Right lobe of liver (tissue), 6 donors: ENCODE results near the gene SKIDA1. TPM values are rescaled to one million over a fixed set of nuclear protein-coding genes. Genes with fewer than 3 reads are reported as not detected.

Source experiments
- ATAC-seq, 4 donors: fragments of 200-7000 bp; cut with Tn5 transposase; one replicate each; pipeline ENCODE4 v1.9.1; 2020; ENCODE audit warnings: mild to moderate bottlenecking in 4 of 4, moderate library complexity in 4 of 4
- DNase-seq, 3 donors: peaks; one replicate each; pipeline ENCODE4 v3.0.0-alpha.2; 2020
- H3K27ac ChIP-seq, 3 donors: fragments of 200-600 bp; one replicate each; pipeline ENCODE4 v1.8.0; 2022
- H3K27me3 ChIP-seq, 2 donors: fragments of 200-600 bp; one replicate each; pipeline ENCODE4 v1.8.0; 2022
- H3K36me3 ChIP-seq, 4 donors: fragments of 200-600 bp; sonication (generic) in 1 of 4; one replicate each; pipeline versions ENCODE4 v1.5.1 to v1.8.0; 2017 to 2022; ENCODE audit warnings: control low read depth in 1 of 4
- H3K4me1 ChIP-seq, 4 donors: fragments of 200-600 bp; sonication (generic) in 1 of 4; one replicate each; pipeline versions ENCODE4 v1.5.1 to v1.8.0; 2017 to 2022; ENCODE audit warnings: control low read depth in 1 of 4
- H3K4me3 ChIP-seq, 3 donors: fragments of 200-600 bp; one replicate each; pipeline ENCODE4 v1.8.0; 2022
- H3K9me3 ChIP-seq, 4 donors: fragments of 200-600 bp; sonication (generic) in 1 of 4; one replicate each; pipeline versions ENCODE4 v1.5.1 to v1.8.0; 2017 to 2022; ENCODE audit warnings: control low read depth in 1 of 4
- CTCF ChIP-seq, 4 donors: fragments of 200-600 bp in 3 of 4; fragments of 450-650 bp in 1 of 4; IDR thresholded peaks; one replicate each; pipeline versions ENCODE4 v1.5.1 to v1.8.0; 2016 to 2022; ENCODE audit warnings: antibody characterized with exemption in 4 of 4, mild to moderate bottlenecking in 2 of 4
- POLR2A ChIP-seq: fragments of 450-650 bp; IDR thresholded peaks from one replicate; pipeline ENCODE4 v1.6.1; 2017; ENCODE audit warnings: antibody characterized with exemption, mild to moderate bottlenecking
- WGBS: methylation state at CpG from one replicate; pipeline ENCODE4 v1.1.6; 2018; ENCODE audit warnings: low coverage, low lambda C conversion rate; ENCODE audit not compliant: insufficient coverage; ENCODE audit errors: missing lambda C conversion rate; 5-methylcytosine and 5-hydroxymethylcytosine counted together
- intact Hi-C, 2 donors: fragments of 100-400 bp; cut with DNase I; formaldehyde crosslinking; loops; one replicate each; pipeline versions ENCODE4 v1.11.2 to v1.14.1; 2022
- total RNA-seq, 6 experiments: library from RNA; depleted of rRNA in 2 of 6; stranded (reverse); fragments of >200 nt in 2 of 6; fragmentation: NEBNext Ultra II Directional in 3 of 6; extraction: Animal tissue kit (Norgen Biotek cat#: 25700) in 3 of 6; gene quantifications; one replicate each; pipeline versions ENCODE4 v1.1.0 to v1.2.4, GENCODE V29; 2016 to 2023
- donor health status: DM: no; HTN: yes; CAD: no.
- donor health status: DM: no; HTN: no; CAD: no.
- donor health status: DM: no; HTN: no; CAD: no.
- donor health status: DM: no; HTN: yes; CAD: no.
- donor health status: DM: no; HTN: yes; CAD: no.

Gene SKIDA1
- total RNA-seq, 6 experiments from 2014 or later = 0.31 to 3.9 (median 2.1) TPM

DNA sequence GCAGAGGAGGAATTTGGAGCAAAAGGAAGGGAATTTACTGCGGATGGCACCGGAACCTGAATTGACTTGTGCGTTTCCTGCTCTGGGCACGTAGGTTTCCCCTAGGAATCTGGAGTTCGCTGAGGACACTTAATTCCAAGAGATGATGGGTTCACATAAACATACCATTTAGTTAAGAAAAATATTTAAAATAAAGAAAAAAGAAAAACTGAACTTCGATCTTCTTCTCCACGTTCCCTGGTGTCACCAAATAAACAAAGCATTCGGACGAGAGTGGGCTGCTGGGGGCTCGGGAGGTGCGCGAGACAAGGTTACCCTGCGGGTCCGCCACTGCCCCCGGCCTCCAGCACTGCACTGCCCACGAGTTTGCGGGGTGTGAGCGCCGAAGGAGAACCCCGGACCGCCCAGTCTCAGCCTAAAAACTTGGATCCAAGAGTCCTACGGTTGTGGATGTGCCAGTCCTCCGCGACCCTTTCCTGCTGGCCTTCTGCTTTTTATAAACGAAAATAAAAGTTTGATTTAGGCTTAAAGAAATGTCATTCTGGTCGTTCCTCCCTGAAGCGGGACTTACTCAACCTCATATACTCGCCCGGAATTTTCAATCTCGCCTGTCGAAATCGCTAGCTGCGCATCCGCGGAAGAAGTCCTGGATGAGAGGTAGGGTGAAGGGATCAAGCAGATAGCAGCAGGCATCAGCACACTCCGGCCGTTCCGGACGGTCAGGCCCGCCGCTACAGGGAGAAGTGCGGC, 30.3 kb downstream of the SKIDA1 start:
- no peaks in the 10 kb centered on the region for H3K9me3 ChIP-seq
- no peaks in the 10 kb centered on the region for H3K36me3 ChIP-seq
- WGBS = 0% methylated on average over 42 of the region's 42 CpGs
- intact Hi-C loops = loop anchor here in 1 of 2 donors (10.0 kb wide), 1 partner anchor 460 kb away; no protein-coding TSS in a partner anchor
- H3K4me3 ChIP-seq = peak overlapping the region; percentile 80 to 88 (median 85)
- H3K27me3 ChIP-seq = no peaks in the 10 kb centered on the region
- DNase-seq (peak in 1 of 3 donors; percentile 26), ATAC-seq (no peak)
- TF ChIP-seq CTCF (IDR thresholded peaks at IDR 0.05) (no peak), POLR2A (no peak)
- H3K4me1 ChIP-seq = peaks cover 0 to 22% (median 3%) of the 10 kb centered on the region in 4 donors
- peak overlapping the region; percentile 31 to 44 (median 36) for H3K27ac ChIP-seq

GRCh38 chr10:21494191-21495001, 31.1 kb downstream of the SKIDA1 start:
- Histone ChIP-seq H3K27me3 (no peaks in the 10 kb centered on the region), H3K36me3 (no peaks in the 10 kb centered on the region), H3K4me1 (peaks cover 0 to 19% (median 3%) of the 10 kb centered on the region in 4 donors), H3K9me3 (no peaks in the 10 kb centered on the region), H3K27ac (peak overlapping the region; percentile 31 to 44 (median 36)), H3K4me3 (peak overlapping the region; percentile 80 to 88 (median 85))
- DNase-seq (peak; percentile 65 to 70 (median 70)), ATAC-seq (peak; percentile 13 to 44 (median 32))
- TF ChIP-seq POLR2A (no peak), CTCF (IDR thresholded peaks at IDR 0.05) (peak in 1 of 4 donors; percentile 3)
- 22% methylated on average over 25 of the region's 66 CpGs for WGBS
- intact Hi-C loops = loop anchor here in 1 of 2 donors (10.0 kb wide), 1 partner anchor 460 kb away; no protein-coding TSS in a partner anchor

GRCh38 chr10:21493784-21494183, 31.7 kb downstream of the SKIDA1 start:
- Histone ChIP-seq H3K36me3 (no peaks in the 10 kb centered on the region), H3K9me3 (no peaks in the 10 kb centered on the region), H3K27ac (no peak overlapping the region), H3K27me3 (no peaks in the 10 kb centered on the region), H3K4me3 (peak overlapping the region in 1 of 3 donors; percentile 85), H3K4me1 (peaks cover 0 to 19% (median 3%) of the 10 kb centered on the region in 4 donors)
- intact Hi-C loops = loop anchor here in 1 of 2 donors (10.0 kb wide), 1 partner anchor 461 kb away; no protein-coding TSS in a partner anchor
- TF ChIP-seq CTCF (IDR thresholded peaks at IDR 0.05) = no peak
- TF ChIP-seq POLR2A = no peak
- no peak for ATAC-seq
- DNase-seq = no peak
- WGBS = 90% methylated on average over 3 of the region's 9 CpGs

DNA sequence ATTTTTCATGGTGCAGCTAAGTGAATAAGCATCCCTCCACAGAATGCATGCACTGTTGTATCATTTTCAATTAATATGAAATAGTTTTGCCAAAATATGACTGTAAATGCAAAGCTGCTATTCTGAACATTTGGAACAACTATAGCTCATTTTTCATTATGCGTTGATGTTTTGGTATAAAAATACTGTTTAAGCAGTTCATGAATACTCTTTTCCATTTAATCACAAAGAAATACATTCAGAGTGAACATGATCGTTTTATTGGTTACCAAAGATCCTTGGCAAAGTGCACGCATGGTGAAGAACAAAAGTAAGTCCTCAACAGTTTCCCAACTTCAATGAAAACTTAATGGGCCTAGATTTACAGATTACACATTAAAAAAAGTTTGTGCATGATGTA, 33.1 kb downstream of the SKIDA1 start:
- WGBS = 79% methylated on average over 3 of the region's 3 CpGs
- intact Hi-C loops = loop anchor here in 1 of 2 donors (10.0 kb wide), 1 partner anchor 462 kb away; no protein-coding TSS in a partner anchor
- TF ChIP-seq POLR2A (no peak), CTCF (IDR thresholded peaks at IDR 0.05) (no peak)
- ATAC-seq = no peak
- DNase-seq = no peak
- no peaks in the 10 kb centered on the region for H3K36me3 ChIP-seq
- no peaks in the 10 kb centered on the region for H3K27me3 ChIP-seq
- no peak overlapping the region for H3K27ac ChIP-seq
- H3K4me1 ChIP-seq = peaks cover 0 to 10% (median 0%) of the 10 kb centered on the region in 4 donors
- H3K4me3 ChIP-seq = no peak overlapping the region
- no peaks in the 10 kb centered on the region for H3K9me3 ChIP-seq
